Liver (tissue), 9 donors: ENCODE results near the gene FAT2. TPM values are rescaled to one million over a fixed set of nuclear protein-coding genes. Genes with fewer than 3 reads are reported as not detected.

Experiments
- DNase-seq: peaks from one replicate; pipeline ENCODE4 v3.0.0-alpha.2; 2017; ENCODE audit warnings: low spot score
- H3K27ac ChIP-seq, 2 donors: one replicate each; pipeline ENCODE4 v1.7.0; 2013; ENCODE audit warnings: inconsistent platforms in 2 of 2, low read length in 2 of 2, control low read depth in 1 of 2, low read depth in 1 of 2, mild to moderate bottlenecking in 1 of 2
- H3K27me3 ChIP-seq, 4 donors: one replicate each; pipeline versions ENCODE4 v1.6.1 to v1.7.0; 2013; ENCODE audit warnings: low read length in 3 of 4, inconsistent platforms in 1 of 4, mild to moderate bottlenecking in 1 of 4, moderate library complexity in 1 of 4; ENCODE audit not compliant: control insufficient read depth in 4 of 4, insufficient read depth in 4 of 4
- H3K36me3 ChIP-seq, 4 donors: one replicate each; pipeline versions ENCODE4 v1.6.1 to v1.7.0; 2013; ENCODE audit warnings: low read length in 3 of 4, mild to moderate bottlenecking in 3 of 4, low read depth in 1 of 4, moderate library complexity in 1 of 4; ENCODE audit not compliant: control insufficient read depth in 4 of 4, insufficient read depth in 3 of 4
- H3K4me1 ChIP-seq, 4 donors: one replicate each; pipeline versions ENCODE4 v1.6.1 to v1.7.0; 2013; ENCODE audit warnings: low read length in 3 of 4, mild to moderate bottlenecking in 3 of 4, moderate library complexity in 1 of 4; ENCODE audit not compliant: control insufficient read depth in 4 of 4, insufficient read depth in 4 of 4
- H3K4me3 ChIP-seq, 3 donors: one replicate each; pipeline versions ENCODE4 v1.6.1 to v1.7.0; 2013; ENCODE audit warnings: low read length in 3 of 3, control low read depth in 1 of 3, low read depth in 1 of 3, mild to moderate bottlenecking in 1 of 3
- H3K9ac ChIP-seq, 2 donors: one replicate each; pipeline ENCODE4 v1.7.0; 2013; ENCODE audit warnings: low read length in 2 of 2, mild to moderate bottlenecking in 2 of 2, moderate library complexity in 2 of 2, control low read depth in 1 of 2, low read depth in 1 of 2
- H3K9me3 ChIP-seq, 4 donors: one replicate each; pipeline versions ENCODE4 v1.6.1 to v1.7.0; 2013; ENCODE audit warnings: low read length in 3 of 4; ENCODE audit not compliant: control insufficient read depth in 4 of 4
- EGR1 ChIP-seq, 2 donors: IDR thresholded peaks; 2 replicates each; pipeline ENCODE4 v1.6.1; 2016 to 2018; ENCODE audit warnings: antibody characterized with exemption in 2 of 2, low read depth in 2 of 2
- FOXA1 ChIP-seq: IDR thresholded peaks from 2 replicates; pipeline ENCODE4 v1.6.1; 2016; ENCODE audit warnings: antibody characterized with exemption
- FOXA2 ChIP-seq: IDR thresholded peaks from 2 replicates; pipeline ENCODE4 v1.6.1; 2016; ENCODE audit warnings: antibody characterized with exemption
- GABPA ChIP-seq, 2 donors: IDR thresholded peaks in 1 of 2; conservative IDR thresholded peaks in 1 of 2; 2 replicates each; pipeline ENCODE4 v1.6.1; 2016; ENCODE audit warnings: antibody characterized with exemption in 2 of 2, mild to moderate bottlenecking in 1 of 2, moderate library complexity in 1 of 2
- HNF4A ChIP-seq, 2 donors: conservative IDR thresholded peaks; 2 replicates each; pipeline ENCODE4 v1.6.1; 2016; ENCODE audit warnings: antibody characterized with exemption in 2 of 2, mild to moderate bottlenecking in 2 of 2
- HNF4G ChIP-seq: IDR thresholded peaks from 2 replicates; pipeline ENCODE4 v1.6.1; 2016; ENCODE audit warnings: antibody characterized with exemption
- JUND ChIP-seq, 2 donors: IDR thresholded peaks; 2 replicates each; pipeline ENCODE4 v1.6.1; 2016; ENCODE audit warnings: antibody characterized with exemption in 2 of 2
- NR2F2 ChIP-seq: IDR thresholded peaks from 2 replicates; pipeline ENCODE4 v1.6.1; 2016; ENCODE audit warnings: antibody characterized with exemption
- RAD21 ChIP-seq, 2 donors: IDR thresholded peaks; 2 replicates each; pipeline ENCODE4 v1.6.1; 2016; ENCODE audit warnings: antibody characterized with exemption in 2 of 2, mild to moderate bottlenecking in 2 of 2
- RXRA ChIP-seq, 2 donors: IDR thresholded peaks; 2 replicates each; pipeline ENCODE4 v1.6.1; 2017 to 2018; ENCODE audit warnings: antibody characterized with exemption in 2 of 2, mild to moderate bottlenecking in 1 of 2
- SP1 ChIP-seq: IDR thresholded peaks from 2 replicates; pipeline ENCODE4 v1.6.1; 2018; ENCODE audit warnings: antibody characterized with exemption, mild to moderate bottlenecking
- TAF1 ChIP-seq: conservative IDR thresholded peaks from 2 replicates; pipeline ENCODE4 v1.6.1; 2016; ENCODE audit warnings: antibody characterized with exemption, mild to moderate bottlenecking
- YY1 ChIP-seq: IDR thresholded peaks from 2 replicates; pipeline ENCODE4 v1.6.1; 2016; ENCODE audit warnings: antibody characterized with exemption, mild to moderate bottlenecking
- WGBS: extraction: QIAGEN DNeasy Blood & Tissue Kit; methylation state at CpG from one replicate; pipeline ENCODE4 v1.1.7; 2013; 5-methylcytosine and 5-hydroxymethylcytosine counted together
- polyA plus RNA-seq, 2 donors: library from polyadenylated mRNA; stranded (reverse) in 1 of 2; unstranded in 1 of 2; fragments of 200-250 nt in 1 of 2; fragments of >200 nt in 1 of 2; fragmentation: Nextera tagmentation in 1 of 2; extraction: Ambion mirVana in 1 of 2; gene quantifications; one replicate each; pipeline versions ENCODE4 v1.2.1 to v1.2.3, GENCODE V29; 2013 to 2015
- total RNA-seq, 2 donors: library from RNA; depleted of rRNA; stranded (reverse); fragments of >200 nt; gene quantifications; one replicate each; pipeline ENCODE4 v1.2.3, GENCODE V29; 2014
- TF ChIP-seq, protein P1 (sequence below): IDR thresholded peaks from 2 replicates; pipeline ENCODE4 v1.6.1; 2016; ENCODE audit warnings: antibody characterized with exemption, mild to moderate bottlenecking
- TF ChIP-seq, protein P2 (sequence below): IDR thresholded peaks from 2 replicates; pipeline ENCODE4 v1.6.1; 2016; ENCODE audit warnings: antibody characterized with exemption
- TF ChIP-seq, protein P3 (sequence below): fragments of 150-350 bp; IDR thresholded peaks from 2 replicates; pipeline ENCODE4 v1.5.1; 2017; ENCODE audit warnings: improper control_type of control experiment, low read depth, low read length; ENCODE audit not compliant: missing input control
- TF ChIP-seq, protein P4 (sequence below): IDR thresholded peaks from 2 replicates; pipeline ENCODE4 v1.6.1; 2016; ENCODE audit warnings: antibody characterized with exemption
- TF ChIP-seq, protein P5 (sequence below): IDR thresholded peaks from 2 replicates; pipeline ENCODE4 v1.6.1; 2016; ENCODE audit warnings: antibody characterized with exemption
- donor health status: healthy.
- donor health status: healthy.
- donor health status: healthy.
- donor health status: healthy.
- donor health status: healthy.

Gene FAT2
- total and polyA plus RNA-seq, 4 donors, result under 0.01 to 0.07 TPM; not detected in 2

DNA sequence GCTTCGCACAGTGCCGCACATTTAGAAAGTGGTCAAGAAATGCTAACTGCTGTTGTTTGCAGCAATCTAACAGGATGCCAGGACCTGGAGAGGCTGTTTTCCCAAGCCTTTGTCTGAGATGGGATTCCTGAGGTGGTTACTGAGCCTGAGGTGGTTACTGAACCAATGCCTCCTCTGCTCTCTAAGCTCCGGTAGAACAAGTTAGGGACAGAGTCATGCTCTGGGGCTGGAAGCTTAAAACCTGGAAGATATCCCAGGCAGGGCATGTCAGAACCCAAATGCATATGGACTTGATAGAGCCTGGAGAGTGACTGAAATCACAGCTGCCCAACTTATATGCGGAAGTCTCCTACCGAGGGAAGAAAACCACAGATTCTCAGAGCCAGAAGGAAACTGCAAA lies 46.5 kb upstream of the FAT2 start:
- H3K36me3 ChIP-seq, result no peaks in the 10 kb centered on the region
- no peak for DNase-seq
- H3K9me3 ChIP-seq, result no peaks in the 10 kb centered on the region
- no peak overlapping the region for H3K27ac ChIP-seq
- no peaks in the 10 kb centered on the region for H3K27me3 ChIP-seq
- WGBS, result 72% methylated on average over 5 of the region's 5 CpGs
- no peaks in the 10 kb centered on the region for H3K4me1 ChIP-seq
- no peak for TF ChIP-seq NR2F2
- TF ChIP-seq, protein P1, sequence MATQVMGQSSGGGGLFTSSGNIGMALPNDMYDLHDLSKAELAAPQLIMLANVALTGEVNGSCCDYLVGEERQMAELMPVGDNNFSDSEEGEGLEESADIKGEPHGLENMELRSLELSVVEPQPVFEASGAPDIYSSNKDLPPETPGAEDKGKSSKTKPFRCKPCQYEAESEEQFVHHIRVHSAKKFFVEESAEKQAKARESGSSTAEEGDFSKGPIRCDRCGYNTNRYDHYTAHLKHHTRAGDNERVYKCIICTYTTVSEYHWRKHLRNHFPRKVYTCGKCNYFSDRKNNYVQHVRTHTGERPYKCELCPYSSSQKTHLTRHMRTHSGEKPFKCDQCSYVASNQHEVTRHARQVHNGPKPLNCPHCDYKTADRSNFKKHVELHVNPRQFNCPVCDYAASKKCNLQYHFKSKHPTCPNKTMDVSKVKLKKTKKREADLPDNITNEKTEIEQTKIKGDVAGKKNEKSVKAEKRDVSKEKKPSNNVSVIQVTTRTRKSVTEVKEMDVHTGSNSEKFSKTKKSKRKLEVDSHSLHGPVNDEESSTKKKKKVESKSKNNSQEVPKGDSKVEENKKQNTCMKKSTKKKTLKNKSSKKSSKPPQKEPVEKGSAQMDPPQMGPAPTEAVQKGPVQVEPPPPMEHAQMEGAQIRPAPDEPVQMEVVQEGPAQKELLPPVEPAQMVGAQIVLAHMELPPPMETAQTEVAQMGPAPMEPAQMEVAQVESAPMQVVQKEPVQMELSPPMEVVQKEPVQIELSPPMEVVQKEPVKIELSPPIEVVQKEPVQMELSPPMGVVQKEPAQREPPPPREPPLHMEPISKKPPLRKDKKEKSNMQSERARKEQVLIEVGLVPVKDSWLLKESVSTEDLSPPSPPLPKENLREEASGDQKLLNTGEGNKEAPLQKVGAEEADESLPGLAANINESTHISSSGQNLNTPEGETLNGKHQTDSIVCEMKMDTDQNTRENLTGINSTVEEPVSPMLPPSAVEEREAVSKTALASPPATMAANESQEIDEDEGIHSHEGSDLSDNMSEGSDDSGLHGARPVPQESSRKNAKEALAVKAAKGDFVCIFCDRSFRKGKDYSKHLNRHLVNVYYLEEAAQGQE, result no peak
- TF ChIP-seq FOXA1, result no peak
- no peak for TF ChIP-seq YY1
- TF ChIP-seq, protein P2, sequence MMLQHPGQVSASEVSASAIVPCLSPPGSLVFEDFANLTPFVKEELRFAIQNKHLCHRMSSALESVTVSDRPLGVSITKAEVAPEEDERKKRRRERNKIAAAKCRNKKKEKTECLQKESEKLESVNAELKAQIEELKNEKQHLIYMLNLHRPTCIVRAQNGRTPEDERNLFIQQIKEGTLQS, result no peak
- no peak for TF ChIP-seq HNF4A (conservative IDR thresholded peaks at IDR 0.05)
- TF ChIP-seq TAF1, result no peak
- no peak for TF ChIP-seq GABPA (IDR thresholded peaks at IDR 0.05 in 1 of 2, conservative IDR thresholded peaks at IDR 0.05 in 1 of 2)
- TF ChIP-seq, protein P3, sequence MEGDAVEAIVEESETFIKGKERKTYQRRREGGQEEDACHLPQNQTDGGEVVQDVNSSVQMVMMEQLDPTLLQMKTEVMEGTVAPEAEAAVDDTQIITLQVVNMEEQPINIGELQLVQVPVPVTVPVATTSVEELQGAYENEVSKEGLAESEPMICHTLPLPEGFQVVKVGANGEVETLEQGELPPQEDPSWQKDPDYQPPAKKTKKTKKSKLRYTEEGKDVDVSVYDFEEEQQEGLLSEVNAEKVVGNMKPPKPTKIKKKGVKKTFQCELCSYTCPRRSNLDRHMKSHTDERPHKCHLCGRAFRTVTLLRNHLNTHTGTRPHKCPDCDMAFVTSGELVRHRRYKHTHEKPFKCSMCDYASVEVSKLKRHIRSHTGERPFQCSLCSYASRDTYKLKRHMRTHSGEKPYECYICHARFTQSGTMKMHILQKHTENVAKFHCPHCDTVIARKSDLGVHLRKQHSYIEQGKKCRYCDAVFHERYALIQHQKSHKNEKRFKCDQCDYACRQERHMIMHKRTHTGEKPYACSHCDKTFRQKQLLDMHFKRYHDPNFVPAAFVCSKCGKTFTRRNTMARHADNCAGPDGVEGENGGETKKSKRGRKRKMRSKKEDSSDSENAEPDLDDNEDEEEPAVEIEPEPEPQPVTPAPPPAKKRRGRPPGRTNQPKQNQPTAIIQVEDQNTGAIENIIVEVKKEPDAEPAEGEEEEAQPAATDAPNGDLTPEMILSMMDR, result no peak
- TF ChIP-seq, protein P4, sequence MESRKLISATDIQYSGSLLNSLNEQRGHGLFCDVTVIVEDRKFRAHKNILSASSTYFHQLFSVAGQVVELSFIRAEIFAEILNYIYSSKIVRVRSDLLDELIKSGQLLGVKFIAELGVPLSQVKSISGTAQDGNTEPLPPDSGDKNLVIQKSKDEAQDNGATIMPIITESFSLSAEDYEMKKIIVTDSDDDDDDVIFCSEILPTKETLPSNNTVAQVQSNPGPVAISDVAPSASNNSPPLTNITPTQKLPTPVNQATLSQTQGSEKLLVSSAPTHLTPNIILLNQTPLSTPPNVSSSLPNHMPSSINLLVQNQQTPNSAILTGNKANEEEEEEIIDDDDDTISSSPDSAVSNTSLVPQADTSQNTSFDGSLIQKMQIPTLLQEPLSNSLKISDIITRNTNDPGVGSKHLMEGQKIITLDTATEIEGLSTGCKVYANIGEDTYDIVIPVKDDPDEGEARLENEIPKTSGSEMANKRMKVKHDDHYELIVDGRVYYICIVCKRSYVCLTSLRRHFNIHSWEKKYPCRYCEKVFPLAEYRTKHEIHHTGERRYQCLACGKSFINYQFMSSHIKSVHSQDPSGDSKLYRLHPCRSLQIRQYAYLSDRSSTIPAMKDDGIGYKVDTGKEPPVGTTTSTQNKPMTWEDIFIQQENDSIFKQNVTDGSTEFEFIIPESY, result no peak
- TF ChIP-seq JUND (IDR thresholded peaks at IDR 0.05), result no peak
- TF ChIP-seq RXRA (IDR thresholded peaks at IDR 0.05), result no peak
- TF ChIP-seq, protein P5, sequence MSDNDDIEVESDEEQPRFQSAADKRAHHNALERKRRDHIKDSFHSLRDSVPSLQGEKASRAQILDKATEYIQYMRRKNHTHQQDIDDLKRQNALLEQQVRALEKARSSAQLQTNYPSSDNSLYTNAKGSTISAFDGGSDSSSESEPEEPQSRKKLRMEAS, result no peak
- TF ChIP-seq RAD21 (IDR thresholded peaks at IDR 0.05), result no peak
- TF ChIP-seq EGR1 (IDR thresholded peaks at IDR 0.05; ENCODE audit: low read depth in 2 of 2), result no peak
- no peak for TF ChIP-seq HNF4G
- no peak for TF ChIP-seq SP1
- no peak for TF ChIP-seq FOXA2
- no peak overlapping the region for H3K4me3 ChIP-seq
- no peak overlapping the region for H3K9ac ChIP-seq
